GM18508 (cell line): ENCODE results near the gene CYP1A2.
"Not testable (repeated sequence)": the region's sequence is repeated elsewhere in the genome, so short reads cannot be mapped to it uniquely, and the experiment has no call there.

Experiments
- ATAC-seq: cut with Tn5 transposase; IDR thresholded peaks from one replicate; pipeline ENCODE4 v1.9.1; 2021; ENCODE audit warnings: moderate number of reproducible peaks; ENCODE audit not compliant: insufficient read depth, unreplicated experiment

The CYP1A2 gene

GRCh38 chr15:74748322-74748946, at the start of gene CYP1A2:
Gene CYP1A2 (plus strand): TSS chr15:74748845. CDS start chr15:74749739, 894 bp downstream.
- ATAC-seq = no peak

GRCh38 chr15:74709011-74709410, 39.6 kb upstream of the CYP1A2 start:
- ATAC-seq = no peak

GRCh38 chr15:74709892-74710291, 38.8 kb upstream of the CYP1A2 start:
- no peak for ATAC-seq

- ATAC-seq = no peak
Observed at GRCh38 chr15:74710319-74711094, 38.1 kb upstream of the CYP1A2 start.

- ATAC-seq = no peak
Observed at GRCh38 chr15:74712311-74712710, 36.3 kb upstream of the CYP1A2 start.

GRCh38 chr15:74716651-74717050, 32.0 kb upstream of the CYP1A2 start:
- no peak for ATAC-seq

- ATAC-seq = no peak
Observed at GRCh38 chr15:74722591-74722990, 26.1 kb upstream of the CYP1A2 start.

GRCh38 chr15:74723187-74723586, 25.5 kb upstream of the CYP1A2 start:
- no peak for ATAC-seq

GRCh38 chr15:74723754-74724334, 24.8 kb upstream of the CYP1A2 start:
- ATAC-seq = no peak

GRCh38 chr15:74724570-74725224, 23.9 kb upstream of the CYP1A2 start:
- no peak for ATAC-seq

GRCh38 chr15:74725225-74725774, 23.3 kb upstream of the CYP1A2 start, which contains the start of gene CYP1A1:
Gene CYP1A1 (minus strand): TSS chr15:74725528. CDS start chr15:74723097, 2,431 bp downstream.
- ATAC-seq = no peak

GRCh38 chr15:74725845-74726773, 22.5 kb upstream of the CYP1A2 start:
- ATAC-seq = no peak

GRCh38 chr15:74726774-74727164, 21.9 kb upstream of the CYP1A2 start:
- no peak for ATAC-seq

- no peak for ATAC-seq
Observed at GRCh38 chr15:74727727-74728126, 20.9 kb upstream of the CYP1A2 start.

GRCh38 chr15:74728699-74729098, 19.9 kb upstream of the CYP1A2 start:
- not testable (repeated sequence) for ATAC-seq

- ATAC-seq = not testable (repeated sequence)
Observed at GRCh38 chr15:74729372-74729771, 19.3 kb upstream of the CYP1A2 start.

- ATAC-seq = no peak
Observed at GRCh38 chr15:74730619-74731316, 17.9 kb upstream of the CYP1A2 start.

- no peak for ATAC-seq
Observed at GRCh38 chr15:74732846-74733245, 15.8 kb upstream of the CYP1A2 start.

- no peak for ATAC-seq
Observed at GRCh38 chr15:74733269-74733668, 15.4 kb upstream of the CYP1A2 start.
